HG02610 (cell line): Measurements from ENCODE around the gene TFF3.

ENCODE experiments used
- ATAC-seq: cut with Tn5 transposase; IDR thresholded peaks from one replicate; pipeline ENCODE4 v1.9.1; 2021; ENCODE audit warnings: mild to moderate bottlenecking, moderate library complexity; ENCODE audit not compliant: unreplicated experiment

Gene TFF3

GRCh38 chr21:42315296-42315891 lies at the start of gene TFF3:
Gene TFF3, minus strand, starts transcription at chr21:42315409. Its CDS starts 35 bp downstream, at chr21:42315374.
- no peak for ATAC-seq

GRCh38 chr21:42364304-42364865 lies 49.2 kb upstream of the TFF3 start:
- no peak for ATAC-seq

DNA sequence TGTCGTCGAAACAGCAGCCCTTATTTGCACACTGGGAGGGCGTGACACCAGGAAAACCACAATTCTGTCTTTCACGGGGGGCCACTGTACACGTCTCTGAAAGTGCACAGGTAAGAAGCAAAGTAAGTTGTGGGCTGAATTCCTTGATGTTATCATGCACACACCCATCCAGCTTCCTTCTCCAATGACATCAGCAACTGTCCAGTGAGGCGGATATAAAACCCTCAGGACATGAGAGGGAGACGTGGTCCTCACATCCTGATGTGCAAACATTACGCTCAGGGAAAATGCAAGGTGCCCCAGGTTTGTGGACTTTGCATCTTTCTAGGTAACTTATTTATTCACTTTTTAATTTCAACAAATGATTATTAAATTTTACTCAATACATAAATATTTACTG lies 48.1 kb upstream of the TFF3 start:
- ATAC-seq = no peak

DNA sequence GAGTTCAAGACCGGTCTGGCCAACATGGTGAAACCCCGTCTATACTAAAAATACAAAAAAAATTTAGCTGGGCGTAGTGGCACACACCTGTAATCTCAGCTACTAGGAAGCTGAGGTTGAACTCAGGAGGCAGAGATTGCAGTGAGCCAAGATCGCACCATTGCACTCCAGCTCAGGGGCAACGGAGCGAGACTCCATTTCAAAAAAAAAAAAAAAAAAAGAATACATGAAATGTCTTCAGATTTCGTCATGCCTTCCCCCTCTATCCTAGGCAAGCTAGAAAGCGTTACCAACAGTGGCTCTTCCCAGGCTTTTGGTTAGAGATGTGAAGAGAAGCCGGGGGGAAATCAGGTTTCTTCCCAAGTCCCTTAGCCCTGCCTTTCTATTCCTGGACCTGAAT lies 47.5 kb upstream of the TFF3 start:
- no peak for ATAC-seq

GRCh38 chr21:42362198-42362597 lies 47.0 kb upstream of the TFF3 start:
- no peak for ATAC-seq

DNA sequence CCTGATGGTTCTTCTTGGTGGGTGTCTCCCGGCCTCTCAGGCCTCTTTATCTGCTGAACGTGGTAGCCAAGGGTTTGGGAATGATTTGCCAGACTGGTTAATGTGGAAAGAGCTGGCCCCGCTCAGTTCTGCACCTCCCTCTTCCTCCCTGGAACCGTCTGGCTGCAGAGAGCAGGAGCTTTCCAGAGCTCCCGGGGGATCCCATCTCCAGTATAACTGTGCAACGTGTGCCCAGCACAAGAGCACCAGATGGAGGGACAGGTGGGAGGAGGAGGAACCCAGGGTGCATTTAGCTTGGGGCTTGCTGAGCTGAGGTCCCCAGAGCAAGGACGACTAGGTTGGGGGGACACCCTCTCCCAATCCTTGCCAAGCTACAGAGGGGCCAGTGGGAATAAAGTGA lies 46.1 kb upstream of the TFF3 start:
- ATAC-seq = no peak

DNA sequence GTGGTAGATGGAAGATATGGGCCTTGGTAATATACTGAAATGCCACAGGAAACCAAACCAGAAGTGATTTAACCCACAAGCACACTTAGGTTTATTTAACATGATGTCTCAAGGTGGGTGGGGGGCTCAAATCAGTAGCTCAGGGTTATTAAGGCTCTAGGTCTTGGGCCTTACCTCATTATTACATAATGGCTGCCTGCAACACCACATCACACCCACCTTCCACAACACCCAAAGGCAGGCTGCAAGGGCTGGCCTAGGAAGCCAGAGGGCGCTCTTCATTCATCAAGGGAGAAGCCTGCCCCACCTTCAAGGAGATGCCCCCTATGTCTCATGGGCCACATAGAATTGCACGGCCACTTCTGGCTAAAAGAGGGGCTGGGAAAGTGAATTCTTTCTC lies 45.1 kb upstream of the TFF3 start:
- no peak for ATAC-seq

DNA sequence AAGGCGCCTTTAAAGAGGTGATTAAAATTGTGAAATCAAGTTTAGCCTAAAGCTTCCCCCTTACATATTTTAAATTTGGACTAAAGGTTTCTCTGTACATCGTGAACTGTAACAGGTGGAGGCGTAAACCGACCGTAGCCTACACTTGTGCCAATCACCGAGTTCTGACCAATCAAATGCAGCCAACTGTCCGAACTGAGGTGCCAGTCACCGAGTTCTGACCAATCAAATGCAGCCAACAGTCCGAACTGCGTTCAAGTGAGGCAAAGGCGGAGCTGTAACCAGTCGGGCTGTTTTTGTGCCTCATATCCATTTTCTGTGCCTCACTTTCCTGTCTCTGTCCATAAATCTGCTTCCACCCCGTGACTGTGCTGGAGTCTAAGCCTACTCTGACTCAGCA lies 43.7 kb upstream of the TFF3 start:
- no peak for ATAC-seq

DNA sequence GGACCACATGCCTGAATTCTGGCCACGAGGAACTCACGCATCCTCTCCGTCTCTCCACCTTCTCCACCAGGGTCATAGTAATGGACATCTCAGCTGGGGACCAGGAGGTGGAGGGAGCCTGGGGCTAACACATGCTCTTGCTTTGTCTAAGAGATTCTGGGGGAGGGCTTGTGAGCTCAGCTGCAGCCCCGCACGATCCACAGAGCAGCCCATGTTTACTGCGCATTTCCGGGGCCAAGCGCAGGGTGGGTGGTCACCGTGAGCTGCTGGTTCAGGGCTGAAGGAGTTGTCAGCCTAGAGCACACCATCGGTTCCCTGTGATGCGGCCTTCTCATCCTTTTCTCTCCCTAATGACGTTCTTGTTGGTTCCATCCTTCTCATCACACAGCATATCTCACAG lies 43.1 kb upstream of the TFF3 start:
- no peak for ATAC-seq

DNA sequence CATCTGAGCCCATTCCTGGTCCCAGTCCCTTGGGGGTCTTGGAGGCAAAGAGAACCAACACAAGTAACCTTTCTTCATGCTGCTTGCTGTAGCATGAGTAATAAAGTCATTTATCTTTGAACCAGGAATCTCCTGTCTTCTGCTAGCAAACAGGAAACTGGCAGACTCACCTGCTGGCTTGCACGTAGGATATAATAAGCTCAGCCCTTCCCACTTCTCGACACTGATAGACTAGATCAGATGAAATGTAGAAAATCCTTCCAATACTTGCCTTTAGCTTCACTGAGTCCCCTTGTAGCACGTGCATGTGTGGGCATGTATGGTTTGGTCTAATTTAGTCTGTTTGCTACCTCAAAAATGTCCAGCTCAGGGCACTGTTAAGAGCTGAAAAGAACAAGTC lies 42.1 kb upstream of the TFF3 start:
- no peak for ATAC-seq

DNA sequence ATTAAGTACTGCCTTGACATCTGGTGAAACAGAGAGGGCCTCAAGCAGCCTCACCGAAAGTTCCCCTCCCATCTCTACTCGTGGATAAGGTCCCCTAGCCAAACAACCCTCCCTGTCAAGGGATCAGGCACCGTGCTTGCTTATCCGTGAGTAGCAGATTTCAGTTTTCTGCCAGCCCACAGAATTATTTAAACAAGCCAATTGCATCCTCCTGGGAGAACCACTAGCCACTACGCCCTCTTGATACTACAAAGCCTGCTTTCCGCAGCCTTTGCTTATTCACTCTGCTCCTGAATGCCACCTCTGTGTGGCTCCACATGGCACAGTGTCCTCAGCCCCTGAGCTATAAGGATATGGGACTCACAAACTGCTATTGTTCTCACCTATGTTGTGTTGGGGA lies 41.4 kb upstream of the TFF3 start:
- ATAC-seq = no peak

DNA sequence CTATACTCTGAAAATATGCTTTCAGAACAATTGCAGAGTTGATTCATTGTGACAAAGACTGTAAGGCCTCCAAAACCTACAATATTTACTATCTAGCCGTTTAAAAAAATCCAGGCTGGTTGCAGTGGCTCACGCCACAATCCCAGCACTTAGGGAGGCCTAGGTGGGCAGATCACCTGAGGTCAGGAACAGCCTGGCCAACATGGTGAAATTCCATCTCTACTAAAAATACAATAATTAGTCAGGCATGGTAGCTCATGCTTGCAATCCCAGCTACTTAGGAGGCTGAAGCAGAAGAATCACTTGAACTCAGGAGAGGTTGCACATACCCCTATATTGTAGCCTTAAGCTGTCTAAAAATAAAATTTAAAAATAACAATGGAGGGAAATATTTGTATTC lies 40.8 kb upstream of the TFF3 start:
- no peak for ATAC-seq

GRCh38 chr21:42353623-42354022 lies 38.4 kb upstream of the TFF3 start:
- no peak for ATAC-seq

DNA sequence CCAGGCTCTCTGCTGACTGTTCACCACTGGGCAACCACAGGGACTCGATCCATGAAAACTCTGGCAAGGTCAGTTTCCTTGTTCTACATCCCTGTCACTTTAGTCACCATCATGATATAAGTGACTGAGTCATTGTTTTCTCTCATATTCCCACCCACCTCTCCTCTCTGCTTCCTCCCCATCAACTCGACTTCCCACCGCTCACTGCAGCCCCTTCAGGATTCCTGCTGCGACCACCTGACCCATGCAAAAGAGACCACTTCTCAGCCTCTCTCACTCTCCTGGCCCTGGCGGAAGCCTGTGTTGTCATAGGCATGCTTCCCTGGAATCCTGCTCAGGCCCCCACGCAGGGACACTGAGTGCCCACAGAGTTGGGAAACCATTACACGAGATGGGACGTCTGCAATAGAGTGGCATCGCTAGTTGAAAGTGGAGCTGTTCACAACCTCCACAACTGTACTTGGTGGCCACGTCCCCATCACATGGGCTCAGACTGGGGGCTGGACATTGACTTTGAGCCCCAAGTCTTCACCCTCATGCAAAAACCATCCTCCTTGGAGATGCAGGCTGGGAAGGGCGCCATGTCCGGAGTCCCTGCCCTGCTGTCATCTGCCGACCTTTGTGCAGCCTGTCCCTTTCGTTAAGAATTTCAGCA lies 37.4 kb upstream of the TFF3 start:
- no peak for ATAC-seq

- ATAC-seq = no peak
Observed at GRCh38 chr21:42351626-42352440, 36.6 kb upstream of the TFF3 start.

DNA sequence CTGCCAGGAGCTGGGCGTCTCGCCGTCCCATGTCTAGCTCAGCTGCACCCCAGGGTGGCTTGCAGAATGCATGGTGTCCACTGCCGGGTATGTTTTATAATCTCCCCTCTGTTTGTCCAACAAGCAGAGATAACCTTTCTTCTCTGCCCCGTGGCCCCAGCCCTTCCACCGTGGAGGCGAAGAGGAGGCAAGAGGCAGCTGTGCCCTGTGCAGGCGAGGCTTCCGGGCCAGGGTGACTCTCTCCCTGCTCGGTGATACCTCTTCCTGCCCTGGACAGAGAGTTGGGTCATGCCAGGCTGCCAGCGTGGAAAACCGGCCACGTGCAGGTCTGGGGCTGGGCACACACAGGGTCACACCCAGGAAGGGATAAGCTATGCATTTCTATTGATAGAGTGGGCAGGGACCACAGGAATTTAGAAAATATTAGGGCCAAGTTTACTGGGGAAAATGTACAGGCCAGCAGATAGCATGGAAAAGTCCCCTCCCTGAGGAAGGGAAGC lies 35.8 kb upstream of the TFF3 start, which contains the start of gene TFF2:
Gene TFF2, minus strand, starts transcription at position 68 of the 500 bp plus-strand sequence. Its CDS starts 37 bp downstream, at position 31.
- no peak for ATAC-seq

GRCh38 chr21:42350318-42350910 lies 35.2 kb upstream of the TFF3 start:
- ATAC-seq = no peak

DNA sequence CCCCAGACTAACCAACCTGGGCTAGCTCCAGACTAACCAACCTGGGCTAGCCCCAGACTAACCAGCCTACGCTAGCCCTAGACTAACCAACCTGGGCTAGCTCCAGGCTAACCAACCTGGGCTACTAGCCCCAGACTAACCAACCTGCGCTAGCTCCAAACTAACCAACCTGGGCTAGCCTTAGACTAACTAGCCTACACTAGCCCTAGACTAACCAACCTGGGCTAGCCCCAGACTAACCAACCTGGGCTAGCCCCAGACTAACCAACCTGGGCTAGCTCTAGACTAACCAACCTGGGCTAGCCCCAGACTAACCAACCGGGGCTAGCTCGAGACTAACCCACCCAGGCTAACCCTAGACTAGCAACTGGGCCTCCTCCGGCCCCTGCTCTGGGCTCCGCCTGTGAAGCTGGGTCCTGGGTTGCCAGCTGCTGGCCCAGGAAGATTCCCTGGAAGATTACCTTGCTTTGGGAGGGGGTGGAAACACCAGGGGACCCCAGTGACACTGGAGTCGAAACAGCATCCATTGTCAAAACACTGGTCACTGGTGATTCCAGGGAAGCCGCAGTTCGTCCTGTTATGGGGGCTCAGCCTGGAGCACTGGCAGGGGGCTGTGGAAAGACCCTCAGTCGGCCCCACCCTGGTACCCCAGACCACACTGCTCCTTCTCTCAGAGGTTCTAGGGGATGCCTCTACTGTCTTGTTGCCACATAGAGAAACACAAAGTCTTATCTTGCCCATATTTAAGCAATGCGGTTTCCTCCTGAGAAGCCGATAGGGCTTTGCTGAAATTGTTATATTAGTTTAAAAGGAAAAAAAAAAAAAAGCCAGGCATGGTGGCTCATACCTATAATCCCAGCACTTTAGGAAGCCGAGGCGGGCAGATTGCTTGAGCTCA lies 34.5 kb upstream of the TFF3 start:
- ATAC-seq = no peak

DNA sequence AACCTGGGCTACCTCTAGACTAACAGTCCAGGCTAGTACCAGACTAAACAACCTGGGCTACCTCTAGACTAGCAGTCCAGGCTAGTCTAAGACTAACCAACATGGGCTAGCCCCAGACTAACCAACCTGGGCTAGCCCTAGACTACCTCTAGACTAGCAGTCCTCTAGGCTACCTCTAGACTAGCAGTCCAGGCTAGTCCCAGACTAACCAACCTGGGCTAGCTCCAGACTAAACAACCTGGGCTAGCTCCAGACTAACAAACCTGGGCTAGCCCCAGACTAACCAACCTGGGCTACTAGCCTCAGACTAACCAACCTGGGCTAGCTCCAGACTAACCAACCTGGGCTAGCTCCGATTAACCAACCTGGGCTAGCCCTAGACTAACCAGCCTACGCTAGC lies 33.6 kb upstream of the TFF3 start:
- no peak for ATAC-seq
